GM15510 (cell line): ENCODE results near the gene C22orf23.

Source experiments
- POLR2A ChIP-seq: IDR thresholded peaks from 3 replicates; pipeline ENCODE4 v1.6.1; 2011; ENCODE audit warnings: borderline replicate concordance; ENCODE audit not compliant: insufficient read length; ENCODE audit errors: extremely low read depth

Gene C22orf23

DNA sequence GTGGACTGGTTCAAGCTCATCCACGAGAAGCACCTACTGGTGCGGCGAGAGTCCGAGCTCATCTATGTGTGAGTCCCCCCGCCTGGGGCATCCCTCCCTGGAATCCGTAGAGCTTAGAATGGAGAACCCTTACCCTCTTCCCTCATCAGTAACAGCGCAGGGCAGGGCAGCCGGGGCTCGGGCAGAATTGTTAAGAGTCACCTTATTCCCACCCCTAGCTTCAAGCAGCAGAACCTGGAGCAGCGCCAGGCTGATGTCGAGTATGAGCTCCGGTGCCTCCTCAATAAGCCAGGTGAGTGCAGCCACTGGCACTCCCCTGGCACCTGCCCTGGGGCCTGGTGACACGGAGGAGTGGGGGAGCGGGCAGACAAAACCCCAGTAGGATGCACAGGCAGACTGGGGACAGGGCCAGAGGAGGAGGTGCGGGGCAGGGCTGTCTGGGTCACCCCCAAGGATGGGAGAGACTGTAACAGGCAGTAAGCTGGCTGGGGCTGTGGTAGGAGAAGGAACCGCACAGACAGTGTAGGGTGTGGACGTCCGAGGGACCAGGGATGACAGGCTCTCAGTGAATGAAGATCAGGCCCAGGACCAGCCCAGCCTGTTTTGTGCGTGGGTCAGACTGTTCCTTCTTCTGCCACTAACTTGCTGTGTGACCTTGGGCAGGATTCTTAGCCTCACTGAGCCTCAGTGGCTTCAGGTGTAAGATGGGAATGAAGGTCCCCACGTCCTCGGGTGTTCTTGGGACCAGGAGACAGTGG is 20.4 kb downstream of the C22orf23 start:
- TF ChIP-seq POLR2A: no peak

DNA sequence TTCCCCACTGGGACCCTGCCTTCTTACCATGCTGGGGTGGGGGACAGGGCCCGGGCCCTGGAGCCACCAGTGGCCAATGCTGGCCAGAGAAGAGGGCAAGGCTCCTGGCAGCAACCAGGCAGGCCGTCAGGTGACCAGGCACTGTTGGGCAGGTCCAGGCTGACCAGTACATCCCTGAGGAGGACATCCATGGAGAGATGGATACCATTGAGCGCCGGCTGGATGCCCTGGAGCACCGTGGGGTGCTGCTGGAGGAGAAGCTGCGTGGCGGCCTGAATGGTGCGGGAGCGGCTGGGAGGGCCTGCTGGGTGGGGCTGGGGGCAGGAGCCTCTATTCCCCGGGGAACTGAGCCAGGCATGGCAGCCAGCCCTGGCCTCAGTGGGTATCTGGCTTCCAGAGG is 21.0 kb downstream of the C22orf23 start:
- no peak for TF ChIP-seq POLR2A

DNA sequence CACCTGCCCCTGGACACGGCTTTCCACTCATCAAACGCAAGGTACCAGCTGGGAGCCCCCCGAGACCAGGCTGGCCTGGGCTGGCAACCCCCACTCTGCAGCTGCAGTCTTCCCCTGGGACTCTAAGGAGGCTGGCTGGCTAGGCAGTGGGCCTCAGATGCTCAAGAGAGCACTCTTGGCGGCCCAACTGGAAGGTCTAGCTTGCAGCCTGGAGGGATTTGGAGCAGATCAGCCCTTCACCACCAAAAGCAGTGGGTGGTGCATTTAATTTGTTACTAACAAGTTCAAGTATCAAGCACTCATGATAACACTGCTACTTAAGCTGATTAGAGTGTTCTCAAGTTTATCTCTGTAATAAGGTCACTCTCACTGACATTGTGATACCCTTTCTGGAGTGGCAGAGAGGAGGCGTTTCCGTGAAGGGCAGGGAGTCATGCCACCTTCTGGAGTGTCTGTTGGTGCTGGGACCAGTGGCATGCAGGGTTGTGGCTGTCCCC is 21.5 kb downstream of the C22orf23 start:
- no peak for TF ChIP-seq POLR2A

DNA sequence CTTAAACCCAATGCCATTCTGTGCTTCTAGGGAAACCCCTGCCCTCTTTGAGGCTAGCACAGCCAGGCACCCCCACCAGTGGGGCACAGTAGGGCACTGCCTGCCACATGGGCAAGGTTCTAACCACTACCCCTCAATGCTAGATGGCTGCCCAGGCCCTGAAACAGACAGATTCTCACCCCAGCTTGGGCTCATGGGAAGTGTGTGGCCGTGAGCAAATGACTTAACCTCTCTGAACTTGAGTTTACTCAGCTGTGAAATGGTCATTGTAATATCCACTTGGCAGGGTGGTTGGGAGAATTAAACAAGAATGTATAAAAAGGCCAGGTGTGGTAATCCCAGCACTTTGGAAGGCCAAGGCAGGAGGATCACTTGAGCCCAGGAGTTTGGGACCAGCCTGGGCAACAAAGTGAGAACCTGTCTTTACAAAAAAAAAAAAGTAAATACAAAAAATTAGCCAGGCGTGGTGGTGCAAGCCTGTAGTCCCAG is 22.4 kb downstream of the C22orf23 start:
- TF ChIP-seq POLR2A: no peak

DNA sequence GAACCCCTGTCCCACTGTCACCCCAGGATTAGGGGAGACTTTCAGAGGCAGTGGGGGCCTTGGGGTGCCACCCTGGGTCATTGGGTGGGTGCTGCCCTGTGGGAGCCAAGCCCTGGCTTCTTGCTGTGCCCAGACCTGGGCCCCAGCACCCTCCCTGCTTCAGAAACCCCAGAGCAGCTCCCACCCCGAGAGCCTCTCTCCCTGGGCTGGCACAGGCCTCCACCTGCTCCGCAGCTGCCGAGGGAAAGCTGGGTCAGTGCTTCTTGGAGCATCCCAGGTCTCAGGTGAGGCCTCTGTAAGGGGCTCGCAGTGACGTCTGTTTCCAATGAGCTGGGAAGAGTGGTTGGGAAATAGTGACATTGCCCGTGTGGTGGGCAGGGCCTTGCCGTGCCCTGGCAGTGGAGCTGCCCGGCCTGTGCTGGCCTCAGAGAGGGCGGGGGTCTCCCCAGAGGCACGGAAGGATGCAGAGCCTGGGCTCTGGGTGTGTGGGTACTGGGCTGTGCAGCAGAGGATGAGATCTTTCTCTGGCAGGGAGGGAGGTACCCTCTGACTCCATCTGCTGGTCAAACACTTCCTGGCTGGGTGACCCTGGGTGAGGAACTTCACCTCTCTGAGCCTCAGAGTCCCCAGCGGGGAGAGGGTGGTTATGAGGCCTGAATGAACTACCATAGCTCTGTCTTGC is 23.0 kb downstream of the C22orf23 start:
- no peak for TF ChIP-seq POLR2A

DNA sequence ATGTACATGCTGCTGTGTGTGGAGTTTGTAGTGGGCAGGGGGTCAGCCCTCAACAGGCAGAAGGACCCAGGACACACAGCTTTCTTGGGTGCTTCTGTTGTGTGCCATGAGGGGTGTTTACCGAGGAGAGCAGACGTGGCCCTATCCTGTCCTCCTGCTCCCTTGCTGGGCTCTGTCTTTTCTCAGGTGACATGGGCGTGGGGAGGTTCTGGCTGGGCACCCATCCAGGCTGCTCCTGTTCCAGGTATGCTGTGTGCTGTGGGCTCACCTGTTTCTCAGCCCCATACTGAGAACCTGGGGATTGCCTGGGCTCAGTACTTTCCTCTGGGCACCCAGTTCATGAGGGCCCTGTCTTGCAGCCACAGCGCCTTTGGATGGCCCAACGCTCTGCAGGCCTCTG is 24.0 kb downstream of the C22orf23 start:
- no peak for TF ChIP-seq POLR2A

DNA sequence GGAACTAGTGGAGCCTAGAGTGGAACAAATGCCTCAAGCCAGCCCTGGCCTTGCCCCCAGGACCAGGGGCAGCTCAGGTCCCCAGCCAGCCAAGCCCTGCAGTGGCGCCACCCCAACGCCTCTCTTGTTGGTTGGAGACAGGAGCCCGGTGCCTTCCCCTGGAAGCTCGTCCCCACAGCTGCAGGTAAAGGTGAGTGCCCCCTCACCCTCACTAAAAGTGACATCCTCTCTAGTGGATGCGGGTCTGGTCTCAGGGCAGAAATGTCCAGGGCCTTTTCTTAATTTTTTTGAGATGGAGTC is 25.8 kb downstream of the C22orf23 start:
- TF ChIP-seq POLR2A: no peak

DNA sequence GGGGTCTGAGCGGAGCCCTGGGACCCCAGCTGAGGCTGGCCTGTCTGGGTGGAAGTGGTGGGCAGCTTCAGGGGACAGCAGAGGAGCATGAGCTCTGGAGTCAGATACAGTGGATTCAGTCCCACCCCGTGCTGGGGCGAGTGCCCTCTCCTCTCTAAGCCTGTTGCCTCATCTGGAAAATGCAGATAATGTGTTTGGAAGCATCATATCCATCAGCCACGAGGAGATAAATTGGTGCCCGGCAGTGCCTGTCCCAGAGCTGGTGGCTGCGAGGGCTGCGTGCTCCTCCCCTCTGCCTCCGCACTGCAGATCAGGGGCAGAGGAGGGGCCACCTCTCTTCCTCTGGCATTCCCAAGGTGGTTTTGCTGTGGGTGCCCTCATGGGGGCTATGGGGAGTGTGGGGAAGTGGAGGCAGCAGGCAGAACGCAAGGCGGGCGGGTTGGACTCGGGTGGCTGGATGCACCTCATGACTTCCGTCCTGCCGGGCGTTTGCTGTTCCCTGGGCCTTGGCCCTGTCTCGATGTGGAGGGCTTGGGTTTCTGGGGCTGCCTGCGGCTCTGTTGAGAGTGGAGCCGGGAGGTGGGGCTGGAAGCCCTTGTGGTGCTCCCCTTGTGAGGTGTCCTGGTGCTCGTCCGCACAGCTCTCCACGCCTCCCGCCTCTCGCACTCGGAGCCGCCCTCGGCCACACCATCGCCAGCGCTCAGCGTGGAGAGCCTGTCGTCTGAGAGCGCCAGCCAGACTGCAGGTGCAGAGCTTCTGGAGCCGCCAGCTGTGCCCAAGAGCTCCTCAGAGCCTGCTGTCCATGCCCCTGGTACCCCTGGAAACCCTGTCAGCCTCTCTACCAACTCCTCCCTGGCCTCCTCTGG is 26.4 kb downstream of the C22orf23 start:
- TF ChIP-seq POLR2A: no peak

DNA sequence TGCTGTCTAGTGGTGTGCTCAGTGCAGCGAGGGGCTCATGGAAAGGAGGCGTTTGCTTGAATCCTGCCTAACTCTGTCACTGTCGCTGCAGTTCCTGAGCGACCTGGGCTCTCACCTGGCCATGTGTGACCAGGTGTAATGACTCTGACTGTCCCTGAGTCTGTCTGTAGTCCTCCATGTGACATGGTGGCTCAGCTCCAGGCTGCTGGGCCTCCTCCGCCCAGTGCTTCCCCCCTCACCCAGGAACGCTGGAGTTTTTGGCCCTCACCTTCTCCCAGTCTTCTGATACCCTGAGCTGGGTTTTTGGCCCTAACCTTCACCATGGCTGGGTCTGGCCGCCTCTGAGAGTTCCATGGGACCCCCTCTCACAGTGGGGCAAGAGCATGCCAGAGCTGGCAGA is 27.0 kb downstream of the C22orf23 start:
- no peak for TF ChIP-seq POLR2A

DNA sequence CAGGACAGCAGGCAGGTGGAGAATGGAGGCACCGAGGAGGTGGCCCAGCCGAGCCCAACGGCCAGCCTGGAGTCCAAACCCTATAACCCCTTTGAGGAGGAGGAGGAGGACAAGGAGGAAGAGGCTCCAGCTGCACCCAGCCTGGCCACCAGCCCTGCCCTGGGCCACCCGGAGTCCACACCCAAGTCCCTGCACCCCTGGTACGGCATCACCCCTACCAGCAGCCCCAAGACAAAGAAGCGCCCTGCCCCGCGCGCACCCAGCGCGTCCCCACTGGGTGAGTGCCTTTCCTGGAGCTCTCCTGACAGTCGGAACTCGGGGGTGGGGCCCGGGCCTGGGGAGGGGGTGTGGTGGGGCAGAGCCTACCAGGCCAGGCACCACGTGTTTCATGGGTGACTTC is 27.6 kb downstream of the C22orf23 start:
- TF ChIP-seq POLR2A: no peak

DNA sequence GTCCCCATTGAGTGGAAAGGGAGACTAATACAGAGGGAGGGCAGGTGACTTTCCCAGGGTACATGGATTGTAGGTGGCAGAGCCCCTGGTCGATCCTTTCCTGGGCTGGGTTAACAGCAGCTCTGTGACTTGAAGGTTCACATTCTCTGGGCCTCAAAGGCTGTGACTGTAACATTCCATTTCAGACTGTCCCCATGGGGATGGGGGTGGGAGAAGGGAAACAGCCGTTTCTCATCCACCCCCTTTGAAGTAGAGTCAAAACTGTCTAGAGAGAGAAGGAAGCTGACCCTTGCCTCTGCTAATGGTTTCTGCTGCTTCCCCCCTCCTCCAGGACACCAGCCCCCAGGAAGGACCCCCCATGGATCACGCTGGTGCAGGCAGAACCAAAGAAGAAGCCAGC is 28.1 kb downstream of the C22orf23 start:
- no peak for TF ChIP-seq POLR2A

DNA sequence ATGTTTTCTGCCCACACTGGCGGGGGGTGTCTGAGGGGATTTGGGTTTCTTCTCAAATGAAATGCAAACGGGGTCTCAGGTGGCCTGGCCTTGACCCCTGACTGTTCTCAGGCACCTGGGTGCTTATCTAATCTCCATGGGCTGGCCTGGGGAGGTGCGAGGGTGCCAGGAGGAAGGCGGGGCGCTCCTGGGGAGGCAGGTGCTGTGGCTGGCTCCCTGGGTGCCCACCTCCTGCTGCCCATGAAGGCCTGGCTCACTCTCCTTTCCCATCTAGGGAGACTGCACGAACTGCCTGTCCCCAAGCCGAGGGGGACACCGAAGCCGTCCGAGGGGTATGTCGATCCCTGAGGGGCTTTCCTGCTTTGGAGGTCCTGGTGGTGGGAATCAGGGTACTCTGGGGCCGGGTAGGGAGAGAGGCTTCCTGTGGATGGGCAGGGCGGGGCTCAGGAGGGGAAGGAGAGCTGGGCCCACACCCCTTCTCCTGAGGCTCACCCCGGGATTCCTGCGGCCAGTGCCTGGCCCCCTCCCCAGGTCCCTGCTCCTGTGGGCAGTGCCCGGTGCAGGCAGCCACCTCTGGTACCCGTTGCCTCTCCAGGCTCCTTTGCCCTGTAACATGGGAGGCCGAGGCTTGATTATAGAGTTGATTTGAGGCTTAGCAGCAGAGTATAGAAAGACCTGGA is 28.9 kb downstream of the C22orf23 start:
- TF ChIP-seq POLR2A: no peak

DNA sequence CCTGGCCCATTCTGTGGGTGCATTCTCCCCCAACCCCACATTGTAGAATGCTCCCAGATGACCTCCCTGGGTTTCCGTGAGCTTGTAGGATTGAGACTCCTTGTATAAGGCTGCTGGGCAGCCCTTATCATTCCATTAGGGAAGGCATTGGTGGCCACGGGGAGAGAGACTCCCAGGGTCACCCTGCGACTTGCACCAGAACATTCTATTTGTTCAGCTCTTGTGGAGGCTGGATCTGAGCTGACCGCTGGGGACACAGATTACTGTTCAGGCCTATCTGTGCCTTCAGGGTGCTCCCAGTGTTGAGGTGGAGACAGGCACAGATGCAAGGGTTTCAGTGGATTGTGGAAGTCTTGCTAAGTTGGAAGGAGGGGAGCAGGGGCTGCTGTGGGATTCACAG is 29.5 kb downstream of the C22orf23 start:
- no peak for TF ChIP-seq POLR2A

DNA sequence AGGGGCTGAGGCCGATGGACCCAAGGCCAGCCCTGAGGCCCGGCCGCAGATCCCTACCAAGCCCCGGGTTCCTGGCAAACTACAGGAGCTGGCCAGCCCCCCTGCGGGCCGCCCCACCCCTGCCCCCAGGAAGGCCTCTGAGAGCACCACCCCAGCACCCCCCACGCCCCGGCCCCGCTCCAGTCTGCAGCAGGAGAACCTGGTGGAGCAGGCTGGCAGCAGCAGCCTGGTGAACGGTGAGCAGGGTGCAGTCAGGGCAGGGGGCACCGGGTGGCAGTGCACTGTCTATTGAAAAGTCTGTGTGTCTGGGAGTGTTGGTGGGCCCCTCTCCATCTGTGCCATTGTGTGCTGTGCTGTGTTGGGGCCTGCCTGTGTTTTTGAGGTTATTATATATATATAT is 31.2 kb downstream of the C22orf23 start:
- TF ChIP-seq POLR2A: no peak

DNA sequence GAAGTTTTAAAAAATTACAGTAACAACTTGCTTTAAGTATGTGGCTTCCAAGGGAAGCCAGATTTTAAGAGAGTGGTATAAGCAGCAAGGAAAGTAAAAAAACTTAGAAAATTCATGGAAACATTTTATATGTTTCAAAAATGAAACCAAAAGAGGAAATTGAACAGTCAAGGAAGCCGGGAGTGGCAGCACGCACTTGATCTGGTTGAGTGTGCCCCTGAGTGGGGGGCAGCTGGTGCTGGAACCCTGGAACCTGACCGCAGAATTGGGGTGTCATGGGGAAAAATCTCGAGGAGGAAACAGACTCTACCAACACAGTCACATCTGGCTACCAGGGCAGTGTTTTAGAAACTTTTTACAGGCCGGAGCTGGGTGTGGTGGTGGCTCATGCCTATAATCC is 33.3 kb downstream of the C22orf23 start:
- TF ChIP-seq POLR2A: no peak
